ENCODE data around the gene POLG.

Gene POLG

GRCh38 chr15:89364341-89364740, 29.7 kb upstream of the POLG start:
- no peak for DNase-seq (ENCODE audit: low read depth)
- no peak for TF ChIP-seq CTCF (conservative IDR thresholded peaks at IDR 0.05; ENCODE audit: low read depth, low read length)
- H3K4me3 ChIP-seq (ENCODE audit: low read depth, low read length): no peak overlapping the region

GRCh38 chr15:89363770-89364169, 29.1 kb upstream of the POLG start:
- no peak for DNase-seq (ENCODE audit: low read depth)
- no peak overlapping the region for H3K4me3 ChIP-seq (ENCODE audit: low read depth, low read length)
- no peak for TF ChIP-seq CTCF (conservative IDR thresholded peaks at IDR 0.05; ENCODE audit: low read depth, low read length)

- no peak for TF ChIP-seq CTCF (conservative IDR thresholded peaks at IDR 0.05; ENCODE audit: low read depth, low read length)
These were observed 28.5 kb upstream of the POLG start for GRCh38 chr15:89363133-89363532.

GRCh38 chr15:89362203-89363101, 27.8 kb upstream of the POLG start:
- DNase-seq (ENCODE audit: low read depth): no peak
- TF ChIP-seq CTCF (conservative IDR thresholded peaks at IDR 0.05; ENCODE audit: low read depth, low read length): no peak
- no peak overlapping the region for H3K4me3 ChIP-seq (ENCODE audit: low read depth, low read length)

More at GRCh38 chr15:89363133-89363532, 28.5 kb upstream of the POLG start:
- H3K4me3 ChIP-seq (ENCODE audit: low read depth, low read length): no peak overlapping the region
- no peak for DNase-seq (ENCODE audit: low read depth)

GRCh38 chr15:89361451-89362202, 27.0 kb upstream of the POLG start:
- DNase-seq (ENCODE audit: low read depth): peak; percentile 65
- no peak for TF ChIP-seq CTCF (conservative IDR thresholded peaks at IDR 0.05; ENCODE audit: low read depth, low read length)
- no peak overlapping the region for H3K4me3 ChIP-seq (ENCODE audit: low read depth, low read length)

GRCh38 chr15:89360294-89360971, 25.8 kb upstream of the POLG start:
- no peak for TF ChIP-seq CTCF (conservative IDR thresholded peaks at IDR 0.05; ENCODE audit: low read depth, low read length)
- DNase-seq (ENCODE audit: low read depth): no peak
- no peak overlapping the region for H3K4me3 ChIP-seq (ENCODE audit: low read depth, low read length)

All from choroid plexus epithelial cell (primary cell).